HEK293 (cell line): ENCODE results near the gene C20orf204.

ENCODE experiments used
- CTCF ChIA-PET: fragments of 350-600 bp; formaldehyde crosslinking; extraction: SDS; loops from one replicate; lab custom pipeline; 2021; ENCODE audit warnings: antibody characterized with exemption; lab: Yijun Ruan, JAX
- POLR2A ChIA-PET: fragments of 300-600 bp; formaldehyde crosslinking; extraction: SDS; loops from one replicate; lab custom pipeline; 2020; ENCODE audit warnings: antibody characterized with exemption, inconsistent platforms; lab: Yijun Ruan, JAX
- H3K27ac ChIP-seq: fragments of 200-500 bp; sonication (Bioruptor generic); 2 replicates; pipeline ENCODE4 v1.5.1; 2014; ENCODE audit warnings: low read depth, low read length, control low read depth, inconsistent platforms; ENCODE audit errors: extremely low read depth
- H3K36me3 ChIP-seq, 2 experiments: fragments of 200-500 bp in 1 of 2; sonication (Bioruptor generic) in 1 of 2; 1 replicate in 1 of 2; 2 replicates in 1 of 2; pipeline ENCODE4 v1.5.1; 2014 to 2017; ENCODE audit warnings: inconsistent platforms in 2 of 2, low read length in 2 of 2; ENCODE audit not compliant: control insufficient read depth in 2 of 2, insufficient read depth in 1 of 2
- H3K4me1 ChIP-seq: fragments of 200-500 bp; sonication (Bioruptor generic); 2 replicates; pipeline ENCODE4 v1.5.1; 2014; ENCODE audit warnings: mild to moderate bottlenecking, low read length, inconsistent platforms; ENCODE audit not compliant: control insufficient read depth, insufficient read depth
- H3K4me3 ChIP-seq: 2 replicates; pipeline ENCODE4 v1.5.1; 2011; ENCODE audit warnings: low read depth, mild to moderate bottlenecking, control low read depth, low read length, moderate library complexity
- H3K9me3 ChIP-seq: fragments of 200-500 bp; sonication (Bioruptor generic); 2 replicates; pipeline ENCODE4 v1.5.1; 2014; ENCODE audit warnings: low read depth, low read length, inconsistent platforms; ENCODE audit not compliant: control insufficient read depth, insufficient read depth
- EGR2 ChIP-seq: fragments of 450-650 bp; formaldehyde crosslinking; IDR thresholded peaks from 2 replicates; pipeline ENCODE4 v1.5.1; 2016; ENCODE audit warnings: low read depth, missing biosample characterization, missing genetic modification characterization
- GLIS1 ChIP-seq: fragments of 450-650 bp; formaldehyde crosslinking; IDR thresholded peaks from 2 replicates; pipeline ENCODE4 v1.5.1; 2016; ENCODE audit warnings: missing biosample characterization, missing genetic modification characterization
- GLIS2 ChIP-seq: fragments of 450-650 bp; formaldehyde crosslinking; IDR thresholded peaks from 2 replicates; pipeline ENCODE4 v1.5.1; 2016; ENCODE audit warnings: missing biosample characterization, missing genetic modification characterization
- KLF8 ChIP-seq: fragments of 450-650 bp; formaldehyde crosslinking; IDR thresholded peaks from 2 replicates; pipeline ENCODE4 v1.5.1; 2016; ENCODE audit warnings: missing biosample characterization, missing genetic modification characterization
- SCRT2 ChIP-seq: fragments of 450-650 bp; formaldehyde crosslinking; IDR thresholded peaks from 2 replicates; pipeline ENCODE4 v1.5.1; 2016; ENCODE audit warnings: missing biosample characterization, missing genetic modification characterization
- YY1 ChIP-seq: fragments of 450-650 bp; formaldehyde crosslinking; IDR thresholded peaks from 2 replicates; pipeline ENCODE4 v1.5.1; 2018; ENCODE audit warnings: missing biosample characterization, missing genetic modification characterization
- ZBTB11 ChIP-seq: fragments of 450-650 bp; formaldehyde crosslinking; conservative IDR thresholded peaks from 2 replicates; pipeline ENCODE4 v1.5.1; 2016; ENCODE audit warnings: low read depth, missing biosample characterization, missing genetic modification characterization
- ZBTB17 ChIP-seq: fragments of 450-650 bp; formaldehyde crosslinking; IDR thresholded peaks from 2 replicates; pipeline ENCODE4 v1.5.1; 2016; ENCODE audit warnings: missing biosample characterization, missing genetic modification characterization
- ZEB2 ChIP-seq: fragments of 450-650 bp; formaldehyde crosslinking; IDR thresholded peaks from 2 replicates; pipeline ENCODE4 v1.5.1; 2016; ENCODE audit warnings: missing biosample characterization, missing genetic modification characterization
- ZFHX2 ChIP-seq: fragments of 450-650 bp; formaldehyde crosslinking; conservative IDR thresholded peaks from 2 replicates; pipeline ENCODE4 v1.5.1; 2016; ENCODE audit warnings: missing biosample characterization, missing genetic modification characterization
- ZNF121 ChIP-seq: fragments of 450-650 bp; formaldehyde crosslinking; IDR thresholded peaks from 2 replicates; pipeline ENCODE4 v1.5.1; 2016; ENCODE audit warnings: missing biosample characterization, missing genetic modification characterization
- ZNF184 ChIP-seq: fragments of 450-650 bp; IDR thresholded peaks from 2 replicates; pipeline ENCODE4 v1.5.1; 2018; ENCODE audit warnings: missing biosample characterization, mild to moderate bottlenecking, missing genetic modification characterization
- ZNF280C ChIP-seq: fragments of 450-650 bp; formaldehyde crosslinking; IDR thresholded peaks from 2 replicates; pipeline ENCODE4 v1.5.1; 2016; ENCODE audit warnings: missing biosample characterization, missing genetic modification characterization
- ZNF311 ChIP-seq: fragments of 450-650 bp; formaldehyde crosslinking; IDR thresholded peaks from 2 replicates; pipeline ENCODE4 v1.5.1; 2017; ENCODE audit warnings: missing biosample characterization, missing genetic modification characterization, borderline replicate concordance
- ZNF391 ChIP-seq: fragments of 450-650 bp; formaldehyde crosslinking; IDR thresholded peaks from 2 replicates; pipeline ENCODE4 v1.5.1; 2016; ENCODE audit warnings: low read depth, missing biosample characterization, missing genetic modification characterization, borderline replicate concordance
- ZNF426 ChIP-seq: fragments of 450-650 bp; formaldehyde crosslinking; IDR thresholded peaks from 2 replicates; pipeline ENCODE4 v1.5.1; 2017; ENCODE audit warnings: missing biosample characterization, missing genetic modification characterization, mild to moderate bottlenecking, inconsistent platforms, moderate library complexity
- ZNF449 ChIP-seq: fragments of 450-650 bp; formaldehyde crosslinking; IDR thresholded peaks from 2 replicates; pipeline ENCODE4 v1.5.1; 2017; ENCODE audit warnings: missing biosample characterization, mild to moderate bottlenecking, missing genetic modification characterization, moderate library complexity
- ZNF488 ChIP-seq: fragments of 450-650 bp; formaldehyde crosslinking; IDR thresholded peaks from 2 replicates; pipeline ENCODE4 v1.5.1; 2016; ENCODE audit warnings: missing biosample characterization, missing genetic modification characterization
- ZNF571 ChIP-seq: fragments of 450-650 bp; formaldehyde crosslinking; IDR thresholded peaks from 2 replicates; pipeline ENCODE4 v1.5.0; 2017; ENCODE audit warnings: missing biosample characterization, missing genetic modification characterization
- ZNF629 ChIP-seq: fragments of 450-650 bp; formaldehyde crosslinking; IDR thresholded peaks from 2 replicates; pipeline ENCODE4 v1.5.1; 2017; ENCODE audit warnings: missing biosample characterization, missing genetic modification characterization
- ZNF785 ChIP-seq: fragments of 450-650 bp; formaldehyde crosslinking; IDR thresholded peaks from 2 replicates; pipeline ENCODE4 v1.5.1; 2016; ENCODE audit warnings: missing biosample characterization, missing genetic modification characterization
- ZSCAN16 ChIP-seq: fragments of 450-650 bp; formaldehyde crosslinking; IDR thresholded peaks from 2 replicates; pipeline ENCODE4 v1.5.1; 2016; ENCODE audit warnings: missing biosample characterization, missing genetic modification characterization
- TF ChIP-seq, protein P1 (sequence below): IDR thresholded peaks from 2 replicates; pipeline ENCODE4 v1.6.1; 2011; ENCODE audit warnings: mild to moderate bottlenecking, low read depth, low read length, borderline replicate concordance

The C20orf204 gene

GRCh38 chr20:64062596-64063388 is 26.8 kb downstream of the C20orf204 start, which contains the start of gene TCEA2 (continued):
- TF ChIP-seq, protein P1, sequence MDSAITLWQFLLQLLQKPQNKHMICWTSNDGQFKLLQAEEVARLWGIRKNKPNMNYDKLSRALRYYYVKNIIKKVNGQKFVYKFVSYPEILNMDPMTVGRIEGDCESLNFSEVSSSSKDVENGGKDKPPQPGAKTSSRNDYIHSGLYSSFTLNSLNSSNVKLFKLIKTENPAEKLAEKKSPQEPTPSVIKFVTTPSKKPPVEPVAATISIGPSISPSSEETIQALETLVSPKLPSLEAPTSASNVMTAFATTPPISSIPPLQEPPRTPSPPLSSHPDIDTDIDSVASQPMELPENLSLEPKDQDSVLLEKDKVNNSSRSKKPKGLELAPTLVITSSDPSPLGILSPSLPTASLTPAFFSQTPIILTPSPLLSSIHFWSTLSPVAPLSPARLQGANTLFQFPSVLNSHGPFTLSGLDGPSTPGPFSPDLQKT = no peak
- no peak for TF ChIP-seq ZNF311 (tag by site-specific recombination)
- no peak for TF ChIP-seq ZNF488 (tag by site-specific recombination)
- no peak for TF ChIP-seq ZNF449
- TF ChIP-seq ZBTB17 (tag by site-specific recombination) = peak; percentile 82

GRCh38 chr20:64063389-64064144 is 27.6 kb downstream of the C20orf204 start:
- Histone ChIP-seq H3K4me3 (peak overlapping the region; percentile 80), H3K27ac (peak overlapping the region; percentile 72), H3K9me3 (no peaks in the 10 kb centered on the region), H3K4me1 (no peaks in the 10 kb centered on the region), H3K36me3 (no peaks in the 10 kb centered on the region)
- ChIA-PET POLR2A (interaction anchor here (0.8 to 1.5 kb wide), 12 partner anchors 8 to 422 kb away, joined by 3 to 16 read pairs (median 5); partner anchors contain the start of genes OPRL1, PRPF6, RGS19 and SAMD10), CTCF (interaction anchor here (1.5 kb wide), 2 partner anchors 12 to 24 kb away, joined by 4 to 5 read pairs; no protein-coding TSS in a partner anchor)
- no peak for TF ChIP-seq ZNF280C (tag by site-specific recombination)
- peak; percentile 38; the same call in 1 of the 2 replicates for TF ChIP-seq ZSCAN16
- no peak for TF ChIP-seq ZNF426
- TF ChIP-seq GLIS1 (tag by site-specific recombination) = peak; percentile 64; the same call in 1 of the 2 replicates
- TF ChIP-seq KLF8 (tag by site-specific recombination) = peak; percentile 59; the same call in 1 of the 2 replicates
- peak; percentile 77 for TF ChIP-seq ZFHX2 (tag by site-specific recombination)
- peak; percentile 85 for TF ChIP-seq GLIS2 (tag by site-specific recombination)
- TF ChIP-seq ZNF571 = no peak
- TF ChIP-seq ZNF629 (tag by site-specific recombination) = no peak
- 0 out of 2 replicates have a peak, but pooled peaks have one; percentile 14 for TF ChIP-seq ZBTB11 (tag by site-specific recombination)
- peak; percentile 63; the same call in 1 of the 2 replicates for TF ChIP-seq ZNF391
- 0 out of 2 replicates have a peak, but pooled peaks have one; percentile 19 for TF ChIP-seq ZNF785 (tag by site-specific recombination)
- TF ChIP-seq ZNF121 = peak; percentile 66; the same call in 1 of the 2 replicates
- TF ChIP-seq ZEB2 (tag by site-specific recombination) = peak; percentile 58; the same call in 1 of the 2 replicates
- peak; percentile 24; the same call in 1 of the 2 replicates for TF ChIP-seq YY1 (tag by site-specific recombination)
- TF ChIP-seq SCRT2 (tag by site-specific recombination) = peak; percentile 80
- peak; percentile 67 for TF ChIP-seq EGR2
- TF ChIP-seq ZNF184 (tag by site-specific recombination) = no peak
